HG03039 (cell line): ENCODE measurements around the gene KDM8.

ENCODE experiments used
- ATAC-seq: cut with Tn5 transposase; IDR thresholded peaks from one replicate; pipeline ENCODE4 v1.9.1; 2021; ENCODE audit warnings: mild to moderate bottlenecking, moderate library complexity; ENCODE audit not compliant: unreplicated experiment

Gene KDM8

GRCh38 chr16:27228621-27229501 is 25.5 kb downstream of the KDM8 start:
- ATAC-seq: no peak

DNA sequence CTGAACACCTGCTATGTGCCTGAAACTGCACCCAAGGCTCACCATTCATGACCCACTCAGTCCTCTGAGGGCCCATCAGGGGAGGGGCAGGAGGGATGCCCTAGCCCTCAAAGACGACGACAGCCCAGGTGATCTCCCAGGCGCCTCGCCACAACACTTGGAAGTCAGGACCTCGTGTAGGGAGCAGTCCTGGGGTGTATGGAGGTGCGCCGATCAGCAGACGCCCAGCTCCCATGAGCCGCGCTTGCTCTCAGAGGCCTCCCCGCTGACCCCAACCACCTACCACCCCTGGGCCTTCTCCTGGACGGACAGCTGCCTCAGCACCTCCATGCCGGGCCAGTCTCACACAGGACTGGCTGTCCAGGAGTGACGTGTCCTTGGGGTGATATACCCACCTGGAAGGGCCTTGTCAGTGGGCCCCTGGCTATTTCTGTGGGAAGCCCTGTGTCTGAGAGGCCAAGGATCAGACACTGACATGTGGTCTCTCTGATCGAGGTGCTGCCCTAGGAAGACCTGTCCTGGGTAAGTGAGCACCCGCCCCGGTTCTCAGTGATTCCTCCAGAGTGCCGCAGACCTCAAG is 26.7 kb downstream of the KDM8 start:
- ATAC-seq: no peak

DNA sequence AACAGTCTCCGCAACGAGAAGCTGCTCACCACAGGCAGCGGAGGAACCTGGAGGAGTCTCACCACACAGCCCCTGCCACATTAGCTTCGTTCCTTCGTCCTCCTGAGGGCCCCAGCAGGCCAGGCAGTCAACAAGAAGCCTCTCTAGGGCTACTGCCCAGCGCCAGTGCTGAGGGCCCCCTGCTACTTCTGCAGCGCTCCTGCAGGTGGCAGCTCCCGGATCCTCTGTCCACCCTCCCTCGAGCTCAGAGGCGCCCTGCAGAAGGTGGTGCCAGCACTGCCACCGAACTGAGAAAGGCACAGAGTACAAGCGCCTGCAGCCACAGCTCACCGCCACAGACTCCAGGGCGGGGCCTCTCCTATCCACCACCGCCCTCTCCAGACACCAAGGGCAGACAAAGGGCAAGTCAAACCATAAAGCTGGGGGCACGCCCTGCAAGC is 27.3 kb downstream of the KDM8 start:
- ATAC-seq: no peak

GRCh38 chr16:27231692-27232060 is 28.4 kb downstream of the KDM8 start:
- no peak for ATAC-seq

- peak; percentile 53 for ATAC-seq
These were observed 29.0 kb downstream of the KDM8 start for GRCh38 chr16:27232061-27232900.

GRCh38 chr16:27232901-27233625 is 29.7 kb downstream of the KDM8 start:
- ATAC-seq: no peak

DNA sequence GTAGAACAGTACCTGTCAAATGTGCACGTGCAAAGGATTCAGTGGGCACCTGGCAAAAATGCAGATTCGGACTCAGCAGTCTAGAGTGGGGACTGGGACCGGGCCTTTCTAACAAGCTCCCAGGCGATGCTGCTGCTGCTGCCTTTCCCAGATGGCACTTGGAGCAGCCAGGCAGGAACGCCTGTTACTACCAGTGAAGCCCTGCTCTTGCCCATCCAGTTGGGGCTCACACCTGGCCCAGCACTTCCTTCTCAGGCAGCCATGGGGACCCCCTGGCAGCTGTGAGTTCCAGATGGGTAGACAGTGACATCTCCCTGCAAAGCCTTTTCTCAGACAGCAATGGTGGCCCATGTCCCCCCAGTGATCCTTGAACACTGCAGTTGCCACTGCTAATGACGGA is 30.4 kb downstream of the KDM8 start:
- ATAC-seq: no peak

- no peak for ATAC-seq
These were observed 30.8 kb downstream of the KDM8 start for GRCh38 chr16:27234171-27234570.

DNA sequence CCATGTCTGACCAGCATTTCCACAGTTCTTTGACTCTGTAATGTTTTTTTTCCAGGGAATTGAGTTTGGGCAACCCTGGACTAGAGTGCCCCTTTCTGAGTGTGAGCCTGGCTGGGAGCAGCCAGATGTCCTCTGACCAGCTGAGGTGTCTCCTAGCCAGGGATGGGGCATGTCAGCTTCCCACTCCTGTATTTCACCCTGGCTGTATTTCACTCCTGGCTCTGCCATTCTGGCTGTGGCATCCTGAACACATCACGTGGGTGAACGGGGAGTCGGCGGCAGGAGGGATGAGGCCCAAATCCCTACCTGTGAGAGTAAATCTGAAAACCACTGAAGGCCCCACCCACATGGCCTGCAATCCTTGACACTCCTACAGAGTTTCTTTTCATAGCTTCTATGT is 31.3 kb downstream of the KDM8 start:
- ATAC-seq: no peak

GRCh38 chr16:27235055-27235937 is 32.0 kb downstream of the KDM8 start:
- no peak for ATAC-seq

- no peak for ATAC-seq
These were observed 32.6 kb downstream of the KDM8 start for GRCh38 chr16:27235938-27236245.

DNA sequence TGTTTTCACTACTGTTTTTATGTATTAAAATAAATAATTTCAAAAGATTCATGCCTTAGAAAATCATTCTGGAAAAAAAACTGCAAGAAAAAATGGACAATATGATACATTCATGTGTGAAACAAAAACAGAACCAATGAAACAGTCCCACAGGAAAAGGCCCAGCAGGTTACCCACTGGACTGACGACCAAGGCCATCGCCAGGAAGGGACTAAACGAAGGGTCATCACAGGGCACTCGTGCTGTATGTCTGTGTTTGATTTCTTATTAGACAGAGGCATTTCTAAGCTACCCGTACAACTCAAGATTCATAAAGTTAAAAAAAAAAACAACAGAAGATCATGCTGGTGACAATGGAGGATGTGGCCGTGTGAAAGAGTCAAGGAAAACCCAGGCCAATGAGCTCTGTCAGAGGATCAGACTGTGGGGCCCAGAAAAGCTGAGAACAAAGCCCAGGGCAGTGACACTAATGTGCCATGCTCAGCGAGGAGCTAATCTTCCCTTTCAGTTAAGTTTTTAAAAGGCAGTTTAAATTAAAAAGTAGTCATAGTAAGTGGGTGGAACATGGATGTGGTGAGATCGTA is 33.4 kb downstream of the KDM8 start:
- no peak for ATAC-seq

- no peak for ATAC-seq
These were observed 34.1 kb downstream of the KDM8 start for GRCh38 chr16:27237219-27238015.

DNA sequence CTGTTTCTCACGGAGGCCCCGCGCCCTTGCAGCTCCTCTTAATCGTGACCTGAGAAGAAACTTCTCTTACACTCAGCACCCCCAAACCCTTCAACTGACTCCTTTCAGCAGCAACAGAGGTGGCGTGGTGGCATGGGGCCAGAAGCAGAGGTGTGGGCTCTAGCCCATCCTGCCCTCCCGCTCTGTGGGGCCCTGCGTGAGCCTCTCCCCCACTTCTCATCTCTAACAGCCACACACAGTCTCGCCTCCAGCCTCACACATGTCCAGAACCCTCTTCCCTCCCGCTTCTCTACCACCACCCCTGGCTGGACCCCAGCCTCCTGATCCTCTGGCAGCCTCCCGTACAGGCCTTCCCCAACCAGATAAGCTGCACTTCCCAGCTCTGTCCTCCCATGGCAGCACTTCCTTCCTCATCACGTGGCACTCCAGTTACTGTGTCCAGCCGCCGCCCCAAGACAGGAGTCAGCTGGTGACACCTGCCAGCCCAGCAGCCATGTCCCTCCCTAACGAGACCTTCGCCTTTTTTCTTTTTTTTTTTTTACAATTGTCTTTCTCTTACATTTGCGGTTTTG is 34.8 kb downstream of the KDM8 start:
- ATAC-seq: no peak

- ATAC-seq: no peak
These were observed 35.3 kb downstream of the KDM8 start for GRCh38 chr16:27238591-27238990.

- ATAC-seq: no peak
These were observed 35.7 kb downstream of the KDM8 start for GRCh38 chr16:27239026-27239425.

GRCh38 chr16:27239906-27240655 is 36.8 kb downstream of the KDM8 start:
- no peak for ATAC-seq

GRCh38 chr16:27240948-27241531 is 37.7 kb downstream of the KDM8 start:
- no peak for ATAC-seq
